ENCODE measurements around the gene ZC3H12C.

ZC3H12C gene

DNA sequence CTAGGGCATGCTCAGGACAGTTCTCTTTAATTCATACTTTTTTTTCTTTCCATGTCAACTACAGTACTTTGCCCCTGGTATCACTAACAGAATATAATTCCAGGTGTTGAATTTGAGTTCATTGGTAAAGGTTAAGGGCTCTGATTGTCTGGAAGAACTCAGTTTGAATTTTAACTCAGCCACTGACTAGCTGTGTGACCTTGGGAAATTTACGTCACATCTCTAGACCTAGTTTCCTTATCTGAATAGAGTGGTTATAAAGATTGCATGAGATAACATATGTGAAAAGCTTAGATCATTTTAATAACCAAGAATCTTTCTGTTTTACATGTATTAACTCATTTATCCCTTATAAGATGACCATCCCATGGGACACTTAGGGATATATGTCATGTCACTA is 15.8 kb upstream of the ZC3H12C start:
- DNase-seq (ENCODE audit: low spot score), result no peak

- no peak for DNase-seq (ENCODE audit: low spot score)
Observed at GRCh38 chr11:110077831-110078325, 15.3 kb upstream of the ZC3H12C start.

DNA sequence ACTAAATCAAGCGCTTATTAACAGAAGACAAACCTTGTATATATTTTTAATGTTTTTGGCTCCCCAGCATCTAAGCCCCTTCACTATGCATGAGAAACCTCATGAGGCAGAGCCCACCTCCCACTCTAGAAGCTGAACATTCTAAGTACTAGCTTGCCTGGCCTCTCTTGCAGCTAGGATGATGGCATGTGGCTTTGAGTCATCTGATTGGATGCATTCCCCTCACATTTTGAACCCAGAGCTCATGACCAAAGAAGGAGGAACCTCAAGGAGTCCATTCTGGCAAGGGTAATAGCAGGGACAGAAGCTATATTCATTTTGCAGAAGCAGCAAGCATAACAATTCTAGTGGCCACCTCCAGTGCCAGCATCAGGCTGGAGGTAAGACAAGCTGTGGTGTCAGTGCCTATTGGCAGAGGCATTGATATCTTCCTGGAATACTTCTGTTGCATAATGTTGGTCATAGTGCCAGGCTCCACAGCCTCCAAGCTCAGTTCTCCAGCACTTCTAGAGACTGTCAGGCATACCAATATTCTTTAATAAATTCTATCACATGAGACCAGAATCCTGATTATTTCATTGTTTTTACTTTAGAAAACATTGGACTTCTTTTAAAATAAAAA is 14.2 kb upstream of the ZC3H12C start:
- no peak for DNase-seq (ENCODE audit: low spot score)

- no peak for DNase-seq (ENCODE audit: low spot score)
Observed at GRCh38 chr11:110079726-110080125, 13.5 kb upstream of the ZC3H12C start.

GRCh38 chr11:110081462-110082376 is 11.5 kb upstream of the ZC3H12C start:
- DNase-seq (ENCODE audit: low spot score), result no peak

DNA sequence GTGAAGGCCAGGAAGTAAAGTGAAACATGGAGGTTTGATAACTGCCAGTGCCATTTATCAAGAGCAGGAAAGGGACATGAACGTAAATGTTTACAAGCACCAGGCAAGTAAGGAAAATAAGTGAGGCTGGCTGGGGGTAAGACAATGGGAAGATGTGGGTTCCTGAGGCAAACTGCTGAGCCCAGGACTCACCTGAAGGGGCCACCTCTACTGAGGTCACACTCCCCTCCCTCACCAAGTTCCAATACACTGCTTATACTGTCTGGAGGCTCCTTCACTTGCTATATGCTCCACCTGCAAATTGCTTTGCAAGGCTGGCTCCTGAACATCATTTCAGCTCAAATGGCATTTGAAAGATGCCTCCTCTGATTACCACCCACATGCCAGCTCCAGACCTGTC is 10.3 kb upstream of the ZC3H12C start:
- DNase-seq (ENCODE audit: low spot score), result no peak

- no peak for DNase-seq (ENCODE audit: low spot score)
Observed at GRCh38 chr11:110085255-110085838, 7.8 kb upstream of the ZC3H12C start.

DNA sequence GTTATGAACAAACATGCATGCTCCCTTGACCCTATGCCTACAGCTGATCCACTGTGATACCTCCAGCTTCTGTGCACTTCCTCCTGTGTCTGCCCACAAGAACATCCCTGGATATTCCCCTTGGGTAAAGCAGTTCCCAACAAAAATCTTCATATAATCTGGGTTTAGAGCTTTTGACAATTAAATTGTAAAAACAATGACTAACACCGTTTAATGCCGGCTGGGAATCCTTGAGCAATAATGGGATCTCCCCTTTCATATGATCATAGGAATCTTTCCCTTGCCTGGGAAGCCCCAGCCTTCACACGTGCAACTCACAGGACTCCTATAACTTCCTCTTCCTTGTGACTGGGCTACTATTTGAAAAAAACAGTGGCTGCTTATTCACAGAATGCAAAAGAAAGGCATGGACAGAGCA is 6.3 kb upstream of the ZC3H12C start:
- DNase-seq (ENCODE audit: low spot score), result no peak

DNA sequence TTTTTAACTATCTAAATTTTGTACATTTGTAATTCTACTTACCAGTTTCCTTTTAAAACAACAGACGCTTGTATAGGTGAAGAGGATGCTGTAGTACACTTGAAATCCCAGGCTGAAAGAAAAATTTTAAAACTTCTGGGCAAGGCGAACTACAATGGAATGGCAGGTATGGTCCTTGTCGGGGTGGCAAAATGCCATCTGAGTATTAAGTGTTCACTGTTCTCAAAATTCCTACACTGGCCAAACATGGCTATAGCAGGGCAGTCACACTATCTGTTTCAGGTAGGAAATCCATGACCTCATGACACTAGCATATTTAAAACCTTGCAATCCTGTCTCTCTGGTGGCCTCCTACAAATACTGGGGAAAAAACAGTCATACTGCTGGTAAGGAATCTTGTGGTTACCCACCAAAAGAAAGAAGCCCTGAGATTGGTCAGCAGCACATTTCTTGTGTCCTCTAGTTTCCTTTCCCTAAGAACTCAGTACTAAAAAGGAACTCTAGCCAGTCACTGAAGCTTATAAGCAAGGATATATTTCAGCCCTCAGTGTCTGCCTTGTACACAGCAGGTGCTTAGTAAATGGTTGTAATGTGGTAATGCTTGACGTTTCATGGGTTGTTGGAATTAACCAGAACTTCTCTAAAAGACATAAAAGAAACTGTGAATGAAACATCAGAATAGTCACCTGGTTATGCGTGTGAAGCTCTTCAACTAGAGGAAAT is 5.2 kb upstream of the ZC3H12C start:
- no peak for DNase-seq (ENCODE audit: low spot score)

GRCh38 chr11:110088535-110089344 is 4.5 kb upstream of the ZC3H12C start:
- no peak for DNase-seq (ENCODE audit: low spot score)

DNA sequence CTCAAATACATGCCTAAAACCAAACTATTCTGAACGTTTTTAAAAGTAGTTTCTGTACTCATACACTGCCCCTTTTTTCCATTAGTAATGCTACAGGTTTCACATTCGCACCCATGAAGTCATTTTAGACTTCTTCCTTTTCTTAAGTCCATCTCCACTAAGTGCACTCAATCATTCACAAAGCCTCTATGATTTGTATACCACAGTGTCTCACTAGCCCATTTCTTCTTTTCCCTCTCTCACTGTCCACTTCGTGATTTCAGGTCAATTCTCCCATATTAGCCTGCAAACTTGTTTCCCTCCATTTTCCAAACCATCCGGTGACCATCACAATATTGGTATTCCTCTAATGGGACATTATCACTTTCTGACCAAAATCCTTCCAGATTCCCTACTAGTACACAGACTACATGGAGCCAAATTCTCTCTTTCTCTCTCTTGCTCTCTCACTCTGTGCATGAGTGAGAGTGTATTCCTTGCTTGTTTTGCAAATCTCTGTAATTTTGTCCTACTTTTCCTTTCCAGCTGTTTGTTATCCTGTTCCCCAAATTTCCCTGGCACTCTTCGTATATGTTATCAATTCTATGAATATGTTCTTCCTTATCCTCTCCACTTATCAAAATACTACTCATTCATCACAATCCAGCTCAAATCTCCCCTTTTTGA is 3.4 kb upstream of the ZC3H12C start:
- DNase-seq (ENCODE audit: low spot score), result no peak

GRCh38 chr11:110090466-110091026 is 2.6 kb upstream of the ZC3H12C start:
- no peak for DNase-seq (ENCODE audit: low spot score)

DNA sequence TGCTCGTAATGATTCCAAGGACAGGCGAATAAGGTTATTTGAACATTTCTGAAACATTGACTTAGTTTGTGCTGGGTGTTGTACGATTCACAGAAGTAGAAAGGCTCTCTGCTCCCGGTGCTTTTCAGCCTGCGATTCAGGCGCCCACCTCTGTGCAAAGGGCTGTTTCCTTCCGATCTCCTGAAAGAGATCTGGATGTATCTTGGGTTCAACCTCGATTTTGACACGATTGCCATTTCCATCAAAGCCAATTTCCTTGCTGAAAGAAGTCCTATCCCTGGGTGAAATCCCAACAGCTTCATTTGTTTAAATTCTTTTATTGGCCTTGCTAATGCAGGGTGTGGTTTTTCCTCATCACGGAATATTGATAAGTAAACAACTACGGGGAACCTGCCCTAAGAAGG is 1.1 kb upstream of the ZC3H12C start:
- DNase-seq (ENCODE audit: low spot score), result no peak

DNA sequence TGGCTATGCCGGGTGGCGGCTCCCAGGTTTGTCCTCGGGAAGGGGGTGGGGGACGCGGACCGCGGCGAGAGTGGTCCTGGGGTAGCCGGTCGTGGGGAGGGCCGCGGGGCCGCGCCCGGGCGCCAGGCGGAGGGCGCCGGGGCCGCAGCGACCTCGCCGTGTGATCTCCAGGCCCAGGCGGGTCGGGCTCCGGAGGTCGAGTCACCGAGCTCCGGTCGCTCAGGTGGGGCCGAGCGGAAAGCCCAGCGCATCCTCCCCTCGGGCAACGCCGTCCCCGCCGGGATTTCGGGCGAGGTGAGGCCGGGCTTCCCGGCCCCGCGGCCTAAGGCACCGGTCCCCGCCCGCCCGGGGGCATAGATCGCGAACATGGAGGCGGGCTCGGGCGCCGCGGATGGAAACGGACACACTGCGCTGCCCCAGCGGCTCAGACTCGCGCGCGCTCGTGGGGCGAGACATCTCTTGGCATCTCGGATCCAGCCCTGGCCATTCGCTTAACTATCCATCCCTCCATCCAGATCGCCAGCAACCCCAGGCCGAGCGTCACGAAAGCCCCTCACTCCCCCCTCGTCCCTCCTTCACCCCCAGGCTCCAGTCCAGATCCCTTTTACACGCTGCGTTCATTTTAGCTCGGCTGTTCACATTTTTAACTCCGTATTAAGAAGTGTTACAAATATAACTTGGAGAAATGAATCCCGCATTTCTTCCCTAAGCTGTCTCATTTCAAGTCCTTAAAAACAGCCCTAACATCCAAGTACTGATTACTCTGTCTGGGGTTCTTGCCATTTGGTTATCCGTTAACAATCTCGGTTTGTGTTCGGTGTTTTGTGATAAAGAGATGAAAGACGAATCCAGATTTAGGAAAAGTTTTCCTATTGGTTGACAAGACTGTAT is 460 bp downstream of the ZC3H12C start:
- DNase-seq (ENCODE audit: low spot score), result no peak

DNA sequence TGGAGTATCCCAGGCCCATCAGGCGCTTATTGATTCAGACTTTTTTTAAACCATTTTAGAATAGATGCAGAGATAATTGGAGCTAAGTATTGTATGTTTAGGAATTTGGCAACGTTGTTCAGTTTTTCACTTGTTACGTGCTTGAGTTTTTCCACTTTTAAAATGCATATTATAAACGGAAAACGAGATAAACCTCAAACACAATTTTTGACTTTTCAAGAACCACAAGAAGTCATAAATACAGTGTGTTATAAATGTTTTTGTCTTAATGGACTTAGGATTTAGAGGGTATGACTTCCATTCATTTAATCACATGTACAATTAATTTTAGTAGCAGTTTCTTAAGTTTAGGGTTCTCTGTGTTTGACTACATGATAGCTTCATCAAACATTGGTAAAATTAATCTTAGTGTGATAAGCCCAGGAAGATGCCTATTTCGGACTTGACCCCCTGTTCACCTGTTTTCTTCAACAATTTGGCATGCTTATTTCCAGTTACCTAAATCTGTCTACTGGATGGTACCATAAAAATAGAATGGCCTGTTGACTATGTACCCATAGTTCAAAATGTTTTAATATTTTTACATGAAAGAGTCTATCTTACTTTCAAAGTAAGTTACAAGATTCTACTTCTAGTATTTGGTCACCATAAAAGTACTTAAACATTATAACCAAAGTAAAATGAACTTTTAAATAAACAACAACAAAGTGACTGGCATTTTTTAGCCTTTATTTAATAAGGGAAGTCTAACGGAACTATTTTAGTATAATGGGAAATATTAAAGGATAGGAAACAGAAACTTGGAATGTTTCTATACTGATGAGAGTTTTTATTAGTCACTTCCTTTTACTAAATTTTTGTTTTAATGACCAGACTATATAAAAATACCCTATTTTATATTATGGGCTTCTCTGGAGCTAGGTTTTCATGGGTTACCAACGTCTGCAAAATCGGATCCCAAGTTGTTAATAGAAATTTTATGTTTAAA is 1.4 kb downstream of the ZC3H12C start:
- no peak for DNase-seq (ENCODE audit: low spot score)

DNA sequence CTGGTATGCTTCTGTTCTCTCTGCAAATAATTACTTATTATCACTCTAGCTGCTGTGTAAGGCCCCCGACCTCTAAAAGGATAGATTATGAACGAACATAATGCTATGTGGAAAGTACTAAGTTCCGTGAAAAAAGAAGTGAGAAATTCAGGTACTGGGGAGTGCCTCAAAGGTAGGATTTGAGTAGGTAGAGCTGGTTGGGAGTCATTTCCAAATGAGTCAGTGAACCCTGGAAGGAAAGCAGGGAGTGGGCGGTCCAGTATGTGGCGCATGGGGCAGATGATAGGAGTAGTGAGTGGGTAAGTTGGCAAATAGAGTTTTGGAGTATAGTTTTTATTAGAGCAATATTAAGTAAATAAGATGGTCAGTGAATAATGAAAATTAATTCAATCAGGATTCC is 2.4 kb downstream of the ZC3H12C start:
- no peak for DNase-seq (ENCODE audit: low spot score)

DNA sequence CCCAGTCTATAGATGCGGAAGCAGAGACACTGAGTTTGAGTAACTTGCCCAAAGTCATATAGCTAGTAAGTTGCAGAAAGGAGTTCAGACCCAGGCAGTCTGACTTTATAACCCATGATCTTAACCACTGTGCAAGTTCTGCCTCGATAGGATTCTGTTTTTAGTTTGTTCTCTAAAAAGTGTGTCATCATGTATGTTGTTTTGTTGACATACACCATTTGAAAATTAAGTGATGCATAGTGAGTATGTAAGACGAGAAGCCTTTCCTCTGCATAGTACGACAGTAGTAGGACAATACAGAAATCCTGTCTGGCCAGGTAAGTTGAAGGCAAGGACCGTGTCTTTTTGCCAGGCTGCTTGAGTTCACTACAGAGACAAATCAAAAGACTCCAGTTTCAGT is 3.3 kb downstream of the ZC3H12C start:
- no peak for DNase-seq (ENCODE audit: low spot score)

DNA sequence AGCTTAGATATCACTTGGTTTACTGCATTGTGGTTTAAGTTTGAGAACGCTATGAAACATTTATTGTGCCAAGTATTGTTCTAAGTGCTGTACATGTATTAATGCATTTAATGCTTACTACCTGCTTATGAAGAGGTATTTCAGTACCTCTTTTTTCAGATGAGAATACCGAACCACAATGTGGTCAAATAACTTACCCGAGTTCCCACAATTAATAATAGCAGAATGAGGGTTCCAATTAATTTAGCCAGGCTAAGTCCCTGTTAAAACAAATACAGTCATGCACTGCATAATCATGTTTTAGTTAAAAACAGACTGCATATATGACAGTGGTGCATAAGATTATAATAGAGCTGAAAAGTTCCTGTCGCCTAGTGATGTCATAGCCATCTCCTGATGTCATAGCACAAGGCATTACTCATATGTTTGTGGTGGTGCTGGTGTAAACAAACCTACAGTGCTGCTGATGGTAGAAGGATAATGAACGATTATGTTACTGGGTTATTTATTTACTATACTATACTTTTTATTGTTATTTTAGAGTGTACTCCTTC is 4.3 kb downstream of the ZC3H12C start:
- no peak for DNase-seq (ENCODE audit: low spot score)

Data from CD4-positive, alpha-beta T cell treated with Interleukin-6 at 100 ng/mL for 8 hours (primary cell).